Measurements from ENCODE around the gene ACAA2.

DNA sequence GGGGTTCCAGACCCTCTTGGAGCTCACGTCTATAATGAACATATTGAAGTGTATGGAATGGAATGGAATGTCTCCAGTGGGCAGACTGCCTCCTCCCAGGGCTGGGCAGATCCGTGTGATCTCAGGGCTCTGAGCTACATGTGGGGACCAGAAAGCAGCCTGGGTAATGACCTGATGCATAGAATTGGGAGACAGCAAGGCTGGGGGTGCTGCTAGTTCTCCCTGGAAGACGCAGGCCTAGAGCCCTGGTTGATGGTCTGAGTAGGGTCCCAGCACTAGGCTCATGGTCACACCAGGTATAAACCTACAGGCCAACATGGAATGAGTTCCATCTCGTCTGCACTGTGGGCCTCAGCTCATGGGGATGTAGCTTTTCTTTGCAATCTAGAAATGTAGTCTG is 46.7 kb downstream of the ACAA2 start:
- TF ChIP-seq, protein P1, sequence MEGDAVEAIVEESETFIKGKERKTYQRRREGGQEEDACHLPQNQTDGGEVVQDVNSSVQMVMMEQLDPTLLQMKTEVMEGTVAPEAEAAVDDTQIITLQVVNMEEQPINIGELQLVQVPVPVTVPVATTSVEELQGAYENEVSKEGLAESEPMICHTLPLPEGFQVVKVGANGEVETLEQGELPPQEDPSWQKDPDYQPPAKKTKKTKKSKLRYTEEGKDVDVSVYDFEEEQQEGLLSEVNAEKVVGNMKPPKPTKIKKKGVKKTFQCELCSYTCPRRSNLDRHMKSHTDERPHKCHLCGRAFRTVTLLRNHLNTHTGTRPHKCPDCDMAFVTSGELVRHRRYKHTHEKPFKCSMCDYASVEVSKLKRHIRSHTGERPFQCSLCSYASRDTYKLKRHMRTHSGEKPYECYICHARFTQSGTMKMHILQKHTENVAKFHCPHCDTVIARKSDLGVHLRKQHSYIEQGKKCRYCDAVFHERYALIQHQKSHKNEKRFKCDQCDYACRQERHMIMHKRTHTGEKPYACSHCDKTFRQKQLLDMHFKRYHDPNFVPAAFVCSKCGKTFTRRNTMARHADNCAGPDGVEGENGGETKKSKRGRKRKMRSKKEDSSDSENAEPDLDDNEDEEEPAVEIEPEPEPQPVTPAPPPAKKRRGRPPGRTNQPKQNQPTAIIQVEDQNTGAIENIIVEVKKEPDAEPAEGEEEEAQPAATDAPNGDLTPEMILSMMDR (IDR thresholded peaks at IDR 0.05) = no peak
- TF ChIP-seq AR (CRISPR knock-in tag; IDR thresholded peaks at IDR 0.05) = no peak
- TF ChIP-seq ZNF138 (CRISPR knock-in tag; conservative IDR thresholded peaks at IDR 0.05) = no peak
- TF ChIP-seq, protein P2, sequence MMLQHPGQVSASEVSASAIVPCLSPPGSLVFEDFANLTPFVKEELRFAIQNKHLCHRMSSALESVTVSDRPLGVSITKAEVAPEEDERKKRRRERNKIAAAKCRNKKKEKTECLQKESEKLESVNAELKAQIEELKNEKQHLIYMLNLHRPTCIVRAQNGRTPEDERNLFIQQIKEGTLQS (CRISPR knock-in tag; conservative IDR thresholded peaks at IDR 0.05) = no peak

Measured in WTC11 (cell line).